HG02943 (cell line): ENCODE data around the gene CEP290.
A peak's percentile ranks its signal among the peaks of the same experiment; 100 is the strongest.
"Not testable (repeated sequence)": the region's sequence is repeated elsewhere in the genome, so short reads cannot be mapped to it uniquely, and the experiment has no call there.

Experiments used
- ATAC-seq: cut with Tn5 transposase; IDR thresholded peaks from one replicate; pipeline ENCODE4 v1.9.1; 2021; ENCODE audit warnings: mild to moderate bottlenecking, low read depth, moderate library complexity; ENCODE audit not compliant: unreplicated experiment

The CEP290 gene

GRCh38 chr12:88062474-88062873 lies 79.4 kb downstream of the CEP290 start:
- no peak for ATAC-seq

GRCh38 chr12:88058719-88059077 lies 83.2 kb downstream of the CEP290 start:
- ATAC-seq, result no peak

GRCh38 chr12:88057994-88058718 lies 83.7 kb downstream of the CEP290 start:
- no peak for ATAC-seq

DNA sequence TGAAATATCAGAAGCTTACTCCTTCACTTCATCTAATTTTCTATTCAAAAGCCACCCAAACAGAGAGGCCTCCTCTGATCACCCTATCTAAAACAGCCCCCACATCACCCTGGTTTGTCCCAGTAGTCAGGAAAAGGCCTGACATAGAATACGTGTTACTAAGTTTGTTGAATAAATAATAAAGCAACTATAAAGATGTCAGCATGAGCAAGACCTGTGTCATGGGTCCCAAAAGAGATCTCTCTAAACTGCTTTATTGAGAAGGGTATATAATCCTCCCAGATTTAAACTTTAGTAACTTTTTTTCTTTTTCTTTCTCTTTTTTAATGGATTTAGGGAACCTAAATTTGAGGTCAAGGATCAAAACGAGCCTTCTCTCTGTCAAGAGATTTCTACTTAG lies 85.3 kb downstream of the CEP290 start:
- ATAC-seq, result no peak

GRCh38 chr12:88052686-88053085 lies 89.2 kb downstream of the CEP290 start:
- ATAC-seq, result no peak

DNA sequence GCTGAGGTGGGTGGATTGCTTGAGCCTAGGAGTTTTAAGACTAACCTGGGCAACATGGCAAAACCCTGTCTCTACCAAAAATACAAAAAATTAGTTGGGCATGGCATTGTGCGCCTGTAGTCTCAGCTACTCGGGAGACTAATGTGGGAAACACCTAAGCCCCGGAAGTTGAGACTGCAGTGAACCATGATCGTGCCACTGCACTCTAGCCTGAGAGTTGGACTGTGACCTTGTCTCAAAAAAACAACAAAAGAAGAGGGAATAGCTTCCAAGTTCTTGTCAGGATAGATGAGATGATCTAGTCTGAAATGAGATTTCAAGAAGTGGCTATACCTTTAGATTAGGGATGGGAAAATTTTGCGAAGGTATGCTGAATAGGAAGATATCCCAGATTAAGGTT lies 97.9 kb downstream of the CEP290 start:
- no peak for ATAC-seq

DNA sequence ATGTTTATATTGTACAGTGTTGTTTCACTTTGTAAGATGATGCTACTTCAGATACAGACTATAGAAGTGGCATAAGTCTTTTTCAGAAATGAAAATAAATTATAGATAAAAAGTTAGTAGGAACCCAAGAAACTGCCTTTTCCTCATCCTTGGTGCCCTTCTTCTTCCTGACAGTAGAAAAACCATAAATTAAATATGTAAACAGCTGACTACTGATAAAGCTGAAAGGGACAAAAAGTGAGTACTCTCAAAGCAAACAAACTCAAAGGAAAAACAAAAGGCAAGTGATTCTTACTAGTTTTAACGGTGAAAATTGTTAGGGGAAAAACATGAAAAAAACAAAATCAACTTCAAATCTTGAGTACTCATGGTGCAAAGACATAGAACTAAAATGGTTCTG lies 104.1 kb downstream of the CEP290 start:
- ATAC-seq, result no peak

GRCh38 chr12:88036353-88036965 lies 105.4 kb downstream of the CEP290 start:
- ATAC-seq, result no peak

GRCh38 chr12:88035907-88036289 lies 106.0 kb downstream of the CEP290 start:
- peak; percentile 19 for ATAC-seq

GRCh38 chr12:88035271-88035906 lies 106.5 kb downstream of the CEP290 start:
- peak; percentile 99 for ATAC-seq

DNA sequence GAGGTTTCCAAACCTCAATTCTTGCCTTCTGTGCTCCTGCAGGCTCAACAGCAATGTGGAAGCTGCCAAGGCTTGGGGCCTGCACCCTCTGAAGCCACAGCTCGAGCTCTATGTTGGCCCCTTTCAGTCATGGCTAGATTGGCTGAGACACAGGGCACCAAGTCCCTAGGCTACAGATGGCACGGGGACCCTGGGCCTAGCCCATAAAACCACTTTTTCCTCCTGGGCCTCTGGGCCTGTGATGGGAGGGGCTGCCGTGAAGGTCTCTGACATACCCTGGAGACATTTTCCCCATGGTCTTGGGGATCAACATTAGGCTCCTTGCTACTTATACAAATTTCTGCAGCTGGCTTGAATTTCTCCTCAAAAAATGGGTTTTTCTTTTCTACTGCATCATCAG lies 110.7 kb downstream of the CEP290 start:
- ATAC-seq, result not testable (repeated sequence)

DNA sequence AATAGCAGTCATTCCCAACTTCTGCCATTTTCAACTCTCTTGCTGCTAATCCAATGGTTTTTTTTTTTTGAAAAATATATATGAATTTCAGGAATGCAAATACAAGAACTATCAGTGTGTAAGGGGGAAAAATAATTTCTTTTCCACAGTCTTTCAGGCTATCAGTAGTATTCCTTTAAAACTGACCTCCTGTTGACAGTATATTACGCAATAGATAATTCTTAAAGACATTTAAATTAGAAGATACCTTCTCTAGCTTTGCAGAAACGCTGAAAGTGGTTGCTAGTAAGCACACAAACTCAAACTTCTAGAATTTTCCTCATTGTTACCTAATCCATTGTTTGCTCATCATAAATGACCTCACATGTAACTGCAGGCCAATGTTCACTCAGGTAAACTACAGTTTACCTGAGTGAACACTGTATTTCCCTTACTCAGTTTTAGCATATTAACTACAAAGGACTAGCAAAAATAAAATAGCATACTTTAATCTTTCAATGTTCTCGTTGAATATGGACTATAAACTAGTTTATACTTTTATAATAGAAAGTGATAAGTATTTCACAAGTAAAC lies 112.7 kb downstream of the CEP290 start, which contains the start of gene C12orf50:
Gene C12orf50, minus strand, starts transcription at position 309 of the 573 bp plus-strand sequence. CDS start 2,439 bp downstream, outside the sequence.
- no peak for ATAC-seq

- no peak for ATAC-seq
Observed at GRCh38 chr12:88026196-88026595, 115.7 kb downstream of the CEP290 start.

DNA sequence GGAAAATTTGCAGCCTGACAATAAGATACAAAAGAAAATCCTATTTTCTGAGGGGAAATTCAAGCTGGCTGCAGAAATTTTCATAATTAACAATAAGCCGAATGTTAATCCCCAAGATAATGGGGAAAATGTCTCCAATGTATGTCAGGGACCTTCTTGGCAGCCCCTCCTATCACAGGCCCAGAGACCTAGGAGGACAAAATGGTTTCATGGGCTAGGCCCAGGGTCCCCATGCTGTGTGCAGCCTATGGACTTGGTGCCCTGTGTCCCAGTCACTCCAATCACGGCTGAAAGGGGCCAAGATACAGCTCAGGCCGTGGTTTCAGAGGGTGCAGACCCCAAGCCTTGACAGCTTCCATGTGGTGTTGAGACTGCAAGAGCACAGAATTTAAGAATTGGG lies 123.9 kb downstream of the CEP290 start:
- ATAC-seq, result no peak

DNA sequence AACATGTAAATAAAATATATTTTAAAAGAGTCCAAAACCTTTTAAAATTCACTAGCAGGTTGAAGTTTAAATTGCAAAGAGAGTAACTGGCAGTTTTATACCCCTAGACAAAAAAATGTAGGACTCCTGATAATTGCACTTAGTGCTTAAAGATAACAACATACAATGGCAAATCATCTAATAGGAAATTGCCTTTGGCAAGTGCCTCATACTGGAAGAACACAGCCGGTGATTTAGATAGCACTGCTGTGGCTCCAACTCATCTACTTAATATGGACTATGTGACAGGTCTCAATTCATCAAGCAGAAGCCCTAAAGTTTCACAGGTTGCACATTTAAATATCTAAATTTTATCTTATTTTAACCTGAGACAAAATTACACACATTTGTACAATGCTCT lies 126.1 kb downstream of the CEP290 start:
- no peak for ATAC-seq

DNA sequence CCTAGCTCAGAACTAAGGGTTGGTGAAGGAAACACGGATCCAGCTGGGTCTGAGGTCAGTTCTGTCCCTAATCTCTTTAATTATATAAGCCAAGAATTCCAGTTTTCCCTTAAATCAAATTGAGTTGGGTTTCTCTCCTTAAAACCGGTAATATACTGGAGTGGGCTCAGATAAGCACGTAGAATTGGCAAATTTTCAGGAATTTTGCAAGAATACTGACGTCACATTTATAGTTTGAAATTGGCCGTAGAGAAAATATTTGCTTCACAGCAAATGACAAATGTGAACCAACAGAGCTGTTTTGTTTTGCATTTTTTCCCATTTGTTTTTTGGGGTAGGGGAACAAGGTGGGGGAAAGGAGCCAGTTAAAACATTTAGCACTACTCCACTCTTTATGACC lies 130.1 kb downstream of the CEP290 start:
- no peak for ATAC-seq

DNA sequence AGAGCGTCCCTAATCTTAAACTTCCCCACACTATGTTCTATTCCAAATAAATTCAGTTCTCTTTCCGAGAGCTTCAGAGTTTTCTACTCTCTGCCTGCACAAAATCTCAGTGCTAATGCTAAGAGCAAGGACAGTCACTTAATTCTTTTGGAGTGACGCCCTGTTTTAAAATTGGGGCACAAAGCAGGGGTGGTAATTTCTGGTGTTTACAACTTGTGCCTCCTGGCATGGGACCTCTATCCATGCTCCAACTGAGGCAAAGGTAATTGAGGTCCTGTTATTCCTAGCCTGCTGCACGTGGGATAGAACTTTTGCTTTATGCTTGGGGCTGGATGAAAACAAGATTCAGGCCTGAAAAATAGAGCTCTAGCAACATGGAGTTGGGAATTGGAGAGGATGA lies 135.5 kb downstream of the CEP290 start:
- no peak for ATAC-seq

DNA sequence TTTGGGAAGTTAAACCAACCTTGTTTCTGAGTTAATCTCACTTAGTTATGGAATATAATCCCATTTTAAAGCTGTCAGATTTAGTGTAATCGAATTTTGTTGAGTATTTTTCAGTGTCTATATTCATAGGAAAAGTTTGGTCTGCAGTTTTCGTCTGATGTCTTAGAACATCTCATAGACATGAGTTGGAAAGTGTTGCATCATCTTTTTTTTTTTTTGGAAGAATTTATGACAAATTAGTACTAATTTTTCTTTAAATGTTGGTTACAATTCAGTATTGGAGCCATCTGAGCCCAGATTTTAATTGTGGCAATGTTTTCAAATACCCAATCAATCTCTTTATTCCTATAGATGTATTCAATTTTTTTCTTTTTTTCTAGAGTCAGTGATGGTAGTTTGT lies 140.6 kb downstream of the CEP290 start:
- ATAC-seq, result no peak
